Stimulated activated CD4-positive, alpha-beta T cell treated with anti-CD3 and anti-CD28 coated beads, TNF-alpha, amount 100 ng/mL, for 1 hour (primary cell): Measurements from ENCODE around the gene NFIC.

Experiments
- DNase-seq, 3 donors: peaks; one replicate each; pipeline ENCODE4 v3.0.0-alpha.2; 2020; ENCODE audit warnings: low read depth in 3 of 3, low spot score in 1 of 3

The NFIC gene

GRCh38 chr19:3358689-3359014, 7.7 kb upstream of the NFIC start:
- no peak for DNase-seq

DNA sequence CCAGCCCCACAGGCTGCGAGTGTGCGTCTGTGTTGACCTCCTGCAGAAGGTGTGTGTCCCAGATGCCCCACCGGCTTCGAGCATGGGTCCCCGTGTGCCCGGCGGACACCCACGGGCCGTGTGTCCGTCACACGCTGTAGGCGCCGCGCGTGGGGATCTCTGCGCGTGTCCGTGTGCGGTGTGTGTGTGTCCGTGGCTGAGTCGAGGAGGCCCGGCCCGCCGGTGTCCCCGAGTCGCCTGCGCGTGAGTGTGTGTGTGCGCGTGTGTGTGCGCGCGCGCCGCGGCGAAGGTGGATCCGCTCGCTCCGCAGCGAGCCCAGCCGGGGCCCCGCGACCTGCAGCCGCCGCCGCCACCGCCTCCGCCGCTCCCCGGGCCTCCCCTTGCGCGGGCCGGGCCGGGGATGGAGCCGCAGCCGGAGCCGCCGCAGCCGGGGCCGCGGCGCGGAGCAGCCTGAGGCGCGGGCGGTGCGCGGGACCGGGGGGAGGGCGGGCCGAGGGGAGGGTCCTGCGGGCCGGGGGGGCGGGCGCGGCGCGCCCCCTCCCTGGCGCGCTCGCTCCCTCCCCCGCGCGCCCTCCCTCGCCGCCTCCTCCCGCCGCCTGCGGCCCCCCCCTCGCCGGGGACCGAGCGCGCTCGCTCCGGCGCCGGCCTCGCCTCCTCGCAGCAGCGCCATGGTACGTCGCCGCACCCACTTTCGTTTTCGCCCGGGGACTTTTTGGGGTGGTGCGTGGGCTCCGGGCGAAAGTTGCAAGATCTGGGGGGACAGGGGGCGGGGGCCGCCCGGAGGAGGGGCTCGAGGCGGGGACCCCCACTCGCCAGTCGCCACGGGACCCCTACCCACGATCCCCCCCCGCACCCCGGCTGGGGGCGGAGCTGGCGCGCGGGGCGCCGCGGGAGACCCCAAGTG, 7.1 kb upstream of the NFIC start:
- peak; percentile 45 to 66 (median 60) for DNase-seq

GRCh38 chr19:3359919-3360420, 6.4 kb upstream of the NFIC start:
- DNase-seq, result peak in 1 of 3 donors; percentile 41

DNA sequence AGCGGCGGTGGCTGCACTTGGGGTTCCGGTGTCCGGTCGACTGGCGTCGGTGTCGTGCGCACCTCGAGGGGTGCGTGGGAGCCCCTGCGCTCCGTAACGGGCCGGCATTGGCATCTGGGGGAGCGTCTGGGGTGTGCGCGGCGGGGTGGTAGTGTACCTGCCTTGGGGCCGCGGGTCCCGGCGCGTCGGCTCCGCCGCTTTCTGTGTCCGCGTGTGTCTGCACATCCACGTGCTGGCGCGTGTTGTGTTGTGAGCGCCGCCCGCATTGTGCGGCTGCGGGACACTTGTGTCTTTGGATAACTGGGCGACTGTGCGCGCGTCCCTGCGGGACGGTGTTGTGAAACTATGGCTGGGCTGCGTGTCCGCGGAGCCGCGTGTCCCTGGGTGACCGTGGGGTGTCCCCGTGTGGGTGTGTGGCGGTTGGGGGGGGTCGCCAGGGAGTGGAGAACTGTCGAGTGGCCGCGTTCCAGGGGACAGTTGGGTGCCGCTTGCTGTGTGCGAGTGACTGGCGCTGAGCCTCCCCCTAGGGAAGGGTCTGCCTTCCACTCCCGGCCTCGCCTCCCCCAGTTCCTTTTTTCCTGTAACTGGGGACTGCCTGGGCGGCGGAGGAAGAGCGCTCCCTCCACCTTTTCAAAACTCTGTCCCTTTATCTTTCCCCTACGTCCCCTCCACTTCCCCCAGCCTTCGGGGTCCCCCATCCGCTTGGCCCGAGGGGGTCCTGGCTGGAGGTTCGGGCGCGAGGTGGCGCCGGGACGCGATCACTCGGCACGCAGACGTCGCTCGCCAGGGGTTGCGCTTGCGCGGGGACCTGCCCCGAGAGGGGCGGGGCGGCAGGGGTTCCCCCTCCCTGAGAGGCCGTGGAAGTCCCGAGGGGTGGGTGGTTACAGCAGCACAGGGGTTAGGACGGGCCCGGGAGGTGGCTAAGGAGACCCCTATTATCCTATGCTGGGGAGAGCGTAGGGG, 5.7 kb upstream of the NFIC start:
- peak in 2 of 3 donors; percentile 60 to 77 for DNase-seq

DNA sequence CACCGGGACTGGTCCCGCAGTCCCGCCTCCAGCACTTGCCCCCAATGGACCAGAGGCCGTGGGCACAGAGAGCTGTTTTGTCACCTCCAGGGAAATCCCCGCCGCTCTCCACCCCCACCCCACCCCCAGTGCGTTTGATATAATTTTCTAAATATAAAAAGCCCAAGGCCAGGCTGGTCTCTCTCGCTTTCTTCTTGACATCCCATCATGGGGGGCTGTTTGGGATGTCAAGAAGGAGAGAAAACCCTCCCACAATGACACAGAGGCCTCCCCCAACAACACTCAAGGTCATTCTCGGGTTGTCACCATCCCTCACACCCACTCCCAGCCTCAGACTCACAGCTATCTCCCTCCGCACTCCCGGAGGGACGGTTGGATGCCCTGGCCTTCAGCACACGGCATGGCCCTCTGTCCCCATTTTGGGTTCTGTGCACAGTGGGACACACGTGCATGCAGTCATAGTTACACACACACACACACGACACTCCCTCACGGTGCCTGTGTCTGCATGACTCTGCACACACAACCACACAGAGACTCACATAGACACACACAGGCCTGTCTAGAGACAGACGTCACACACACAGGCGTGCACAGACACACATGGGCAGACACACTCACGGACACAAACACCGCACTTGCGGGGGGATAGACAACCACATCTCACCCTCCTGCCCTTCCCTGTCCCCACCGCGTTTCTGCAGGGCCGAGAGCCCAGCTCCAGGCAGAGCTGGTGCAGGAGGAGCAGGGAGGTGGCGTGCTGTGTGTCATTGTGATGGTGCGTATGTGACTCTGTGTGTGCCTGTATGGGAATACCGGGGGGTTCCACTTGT, 4.8 kb upstream of the NFIC start:
- DNase-seq, result no peak

- DNase-seq, result no peak
Measured at GRCh38 chr19:3362217-3362906, 4.0 kb upstream of the NFIC start.

DNA sequence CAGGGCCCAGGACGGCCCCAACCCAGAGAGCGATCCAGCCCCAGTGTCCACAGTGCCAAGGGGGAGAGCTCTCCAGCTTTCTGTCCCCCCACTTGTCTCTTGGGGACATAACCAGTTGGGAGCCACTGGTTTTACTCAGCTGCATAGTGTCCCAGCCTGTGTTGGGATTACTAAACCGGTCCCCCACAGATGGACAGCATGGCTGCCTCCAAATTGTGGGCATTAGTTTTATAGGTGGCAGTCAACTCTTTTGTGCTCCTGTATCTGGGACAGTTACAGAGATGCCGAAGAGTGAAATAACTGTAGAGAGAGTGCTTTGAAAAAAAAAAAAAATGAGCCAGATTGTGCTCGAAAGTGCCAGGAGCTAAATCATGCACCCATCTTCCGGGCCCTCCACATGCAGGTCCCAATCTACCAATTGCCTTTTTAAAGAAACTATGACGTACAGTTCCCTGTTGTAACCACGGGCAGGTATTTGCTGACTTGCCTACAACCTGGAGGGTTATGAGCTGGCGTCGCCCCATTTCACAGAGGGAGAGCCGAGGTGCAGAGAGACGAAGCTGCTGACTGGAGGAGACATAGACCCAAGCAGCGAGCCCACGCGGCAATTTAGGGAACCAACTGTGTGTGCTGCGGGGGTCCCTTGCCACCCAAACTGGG, 2.4 kb upstream of the NFIC start:
- no peak for DNase-seq

- no peak for DNase-seq
Measured at GRCh38 chr19:3364501-3364858, 1.9 kb upstream of the NFIC start.

DNA sequence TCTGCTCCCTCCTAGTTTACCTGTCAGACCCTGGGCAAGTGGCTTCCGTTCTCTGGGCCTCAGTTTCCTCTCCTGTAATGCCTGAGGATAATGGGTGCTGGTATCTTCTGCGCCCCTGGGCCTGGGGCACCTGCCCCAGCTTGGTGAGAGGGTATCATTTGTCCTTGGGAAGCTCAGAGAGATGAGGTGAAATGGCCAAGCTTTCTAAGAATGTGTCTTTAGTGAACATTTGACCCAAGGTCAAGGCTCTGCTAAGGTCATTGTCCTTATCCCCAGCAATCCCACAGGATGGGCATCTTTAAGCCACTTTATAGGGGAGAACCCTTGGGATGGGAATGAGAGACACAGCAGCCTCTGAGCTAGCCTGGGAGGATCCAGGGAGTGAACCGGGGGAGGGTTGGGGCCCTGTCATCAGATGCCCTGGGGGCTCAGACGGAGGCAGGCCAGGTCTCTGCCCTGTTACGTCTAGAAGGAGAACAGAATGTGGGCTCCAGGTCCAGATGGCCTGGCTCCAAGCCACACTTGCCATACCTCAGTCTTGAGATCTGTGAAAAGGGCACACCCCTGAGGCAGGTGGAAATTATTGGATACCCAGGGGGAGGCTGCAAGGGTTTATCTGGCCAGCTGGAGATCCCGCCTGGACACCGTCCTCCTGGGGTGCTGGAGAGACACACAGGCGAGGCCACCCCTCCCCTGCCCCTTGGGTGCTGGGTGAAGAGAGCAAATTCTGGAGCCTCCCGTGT, 1.1 kb upstream of the NFIC start:
- DNase-seq, result no peak

- DNase-seq, result no peak
Measured at GRCh38 chr19:3366753-3367627, 607 bp downstream of the NFIC start.

- DNase-seq, result no peak
Measured at GRCh38 chr19:3367628-3368440, 1.5 kb downstream of the NFIC start.

DNA sequence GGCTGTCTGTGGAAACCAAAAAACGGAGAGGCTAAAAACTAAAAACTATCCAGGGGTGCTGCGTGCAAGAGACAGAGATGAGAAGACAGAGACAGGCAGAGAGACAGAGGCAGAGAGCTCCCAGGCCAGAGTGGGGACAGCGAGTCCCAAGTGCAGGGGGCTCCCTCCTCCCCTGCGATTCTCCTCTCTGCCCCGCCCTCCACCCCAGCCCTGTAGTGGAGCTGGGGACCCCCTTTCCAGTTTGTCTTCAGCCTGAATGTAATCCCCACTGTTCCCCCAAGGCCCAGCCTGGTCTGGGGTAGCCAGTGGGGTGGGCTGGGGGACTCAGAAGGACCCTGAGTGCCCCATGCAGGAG, 2.0 kb downstream of the NFIC start:
- DNase-seq, result no peak

DNA sequence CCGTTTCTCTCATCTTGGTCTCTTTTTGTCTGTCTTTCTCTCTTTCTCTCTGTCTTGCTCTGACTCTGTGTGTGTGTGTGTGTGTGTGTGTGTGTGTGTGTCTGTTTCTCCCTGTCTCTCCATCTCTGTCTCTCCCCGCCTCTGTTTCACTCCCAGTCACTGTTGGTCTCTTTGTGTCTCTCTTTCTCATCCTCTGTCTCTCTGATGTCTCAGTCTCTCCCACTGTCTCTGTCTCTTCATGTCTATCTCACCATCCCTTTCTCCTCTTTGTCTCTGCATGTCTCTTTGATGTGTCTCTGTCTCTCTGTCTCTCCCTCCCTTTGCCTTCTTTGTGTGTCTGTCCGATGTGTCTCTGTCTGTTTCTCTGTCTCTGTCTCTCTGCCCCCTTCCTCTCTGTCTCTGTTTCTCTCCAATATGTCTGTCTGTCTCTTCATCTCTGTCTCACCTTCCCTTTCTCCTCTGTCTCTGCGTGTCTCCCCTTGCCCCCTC, 2.5 kb downstream of the NFIC start:
- DNase-seq, result no peak

DNA sequence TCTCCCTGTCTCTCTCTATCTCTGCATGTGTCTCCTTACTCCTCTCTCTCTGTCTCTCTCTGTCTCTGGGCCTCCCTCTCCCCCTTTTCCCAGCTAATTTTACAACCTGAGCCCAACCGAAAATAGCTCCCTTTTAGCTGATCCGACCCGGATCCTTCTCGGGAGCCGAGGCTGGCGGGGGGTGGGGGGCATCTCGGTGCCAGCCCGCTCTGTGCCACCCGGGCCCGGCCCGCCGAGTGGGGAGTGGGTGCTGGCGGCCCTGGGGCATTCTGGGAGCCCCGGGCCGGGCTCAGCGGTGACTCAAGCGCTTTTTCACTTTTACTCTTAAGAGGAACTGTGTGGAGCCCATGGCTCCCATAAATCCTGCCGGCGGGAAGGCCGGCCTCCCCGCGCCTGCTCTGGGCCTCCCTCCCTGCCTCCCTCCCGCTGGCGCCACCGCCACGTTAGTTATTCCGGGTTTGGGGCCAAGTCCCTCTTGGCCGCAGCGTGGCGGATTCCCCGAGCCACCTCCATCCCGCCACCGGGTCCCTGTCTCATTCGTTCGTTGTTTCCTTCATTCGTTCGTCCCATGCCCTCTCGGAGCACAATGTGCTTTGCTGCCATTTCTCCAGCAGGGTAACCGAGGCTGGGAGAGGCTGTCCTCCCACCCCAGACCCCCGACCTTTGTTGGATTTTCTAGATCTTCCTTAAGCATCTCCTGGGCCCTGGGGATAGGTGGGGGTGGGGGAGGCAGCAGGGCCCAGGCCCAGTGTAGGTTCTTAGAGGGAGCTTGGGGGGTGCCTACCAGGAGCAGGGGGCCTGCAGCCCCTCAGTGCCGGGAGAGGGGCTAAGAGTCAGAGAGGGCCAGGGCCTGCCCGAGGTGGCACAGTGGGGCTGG, 3.2 kb downstream of the NFIC start:
- DNase-seq, result no peak

GRCh38 chr19:3370214-3370720, 3.9 kb downstream of the NFIC start:
- DNase-seq, result no peak
